B cell (primary cell): ENCODE measurements around the gene RPUSD3.

Experiments
- EZH2 ChIP-seq: IDR thresholded peaks from 2 replicates; pipeline ENCODE4 v1.6.1; 2012; ENCODE audit warnings: borderline replicate concordance, low read depth, mild to moderate bottlenecking, moderate library complexity, low read length; ENCODE audit not compliant: insufficient read depth, poor library complexity, severe bottlenecking
- TF ChIP-seq, protein P1 (sequence below): fragments of 200-600 bp; IDR thresholded peaks from one replicate; pipeline ENCODE4 v1.8.0; 2022; ENCODE audit warnings: antibody characterized with exemption, mild to moderate bottlenecking

GRCh38 chr3:9876991-9877390 is 33.2 kb upstream of the RPUSD3 start:
- TF ChIP-seq EZH2: no peak
- TF ChIP-seq, protein P1, sequence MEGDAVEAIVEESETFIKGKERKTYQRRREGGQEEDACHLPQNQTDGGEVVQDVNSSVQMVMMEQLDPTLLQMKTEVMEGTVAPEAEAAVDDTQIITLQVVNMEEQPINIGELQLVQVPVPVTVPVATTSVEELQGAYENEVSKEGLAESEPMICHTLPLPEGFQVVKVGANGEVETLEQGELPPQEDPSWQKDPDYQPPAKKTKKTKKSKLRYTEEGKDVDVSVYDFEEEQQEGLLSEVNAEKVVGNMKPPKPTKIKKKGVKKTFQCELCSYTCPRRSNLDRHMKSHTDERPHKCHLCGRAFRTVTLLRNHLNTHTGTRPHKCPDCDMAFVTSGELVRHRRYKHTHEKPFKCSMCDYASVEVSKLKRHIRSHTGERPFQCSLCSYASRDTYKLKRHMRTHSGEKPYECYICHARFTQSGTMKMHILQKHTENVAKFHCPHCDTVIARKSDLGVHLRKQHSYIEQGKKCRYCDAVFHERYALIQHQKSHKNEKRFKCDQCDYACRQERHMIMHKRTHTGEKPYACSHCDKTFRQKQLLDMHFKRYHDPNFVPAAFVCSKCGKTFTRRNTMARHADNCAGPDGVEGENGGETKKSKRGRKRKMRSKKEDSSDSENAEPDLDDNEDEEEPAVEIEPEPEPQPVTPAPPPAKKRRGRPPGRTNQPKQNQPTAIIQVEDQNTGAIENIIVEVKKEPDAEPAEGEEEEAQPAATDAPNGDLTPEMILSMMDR: no peak
